K562 (cell line): ENCODE measurements around the gene ARID3C. TPM values are rescaled to one million over a fixed set of nuclear protein-coding genes. Genes with fewer than 3 reads are reported as not detected.

Experiments
- EP300 ChIP-seq: IDR thresholded peaks from 2 replicates; pipeline ENCODE4 v1.6.1; 2012; ENCODE audit warnings: low read length, improper control_type of control experiment
- ETS2 ChIP-seq: IDR thresholded peaks from 2 replicates; pipeline ENCODE4 v1.6.1; 2016; ENCODE audit warnings: borderline replicate concordance, missing genetic modification characterization, mild to moderate bottlenecking, moderate library complexity, missing compliant biosample characterization; ENCODE audit not compliant: poor library complexity, severe bottlenecking
- FOSL1 ChIP-seq: fragments of 200-800 bp; sonication (Bioruptor generic); conservative IDR thresholded peaks from 2 replicates; pipeline ENCODE4 v1.6.1; 2016; ENCODE audit warnings: missing genetic modification characterization, missing compliant biosample characterization
- FOXK2 ChIP-seq, 2 experiments: fragments of 450-650 bp; IDR thresholded peaks in 1 of 2; conservative IDR thresholded peaks in 1 of 2; 2 replicates each; pipeline ENCODE4 v1.6.1; 2016; ENCODE audit warnings: low read depth in 2 of 2, mild to moderate bottlenecking in 1 of 2
- HDGF ChIP-seq: fragments of 450-650 bp; IDR thresholded peaks from 2 replicates; pipeline ENCODE4 v1.6.1; 2016
- HNRNPLL ChIP-seq: fragments of 200-400 bp; formaldehyde crosslinking; IDR thresholded peaks from 2 replicates; pipeline ENCODE4 v1.6.1; 2017; ENCODE audit warnings: low read length, low read depth, mild to moderate bottlenecking; ENCODE audit not compliant: poor library complexity, severe bottlenecking
- HOMEZ ChIP-seq: fragments of 250-450 bp; sonication (Bioruptor Pico); IDR thresholded peaks from 2 replicates; pipeline ENCODE4 v1.4.0; 2020; ENCODE audit warnings: mild to moderate bottlenecking, moderate library complexity
- MCM2 ChIP-seq: fragments of 450-650 bp; IDR thresholded peaks from 2 replicates; pipeline ENCODE4 v1.6.1; 2017; ENCODE audit warnings: low read depth, mild to moderate bottlenecking
- MEF2D ChIP-seq: conservative IDR thresholded peaks from 2 replicates; pipeline ENCODE4 v1.6.1; 2016; ENCODE audit warnings: low read depth, missing genetic modification characterization, missing compliant biosample characterization
- NELFE ChIP-seq: IDR thresholded peaks from 2 replicates; pipeline ENCODE4 v1.6.1; 2011; ENCODE audit warnings: mild to moderate bottlenecking; ENCODE audit not compliant: insufficient read depth, insufficient read length
- NEUROD1 ChIP-seq: fragments of 150-350 bp; IDR thresholded peaks from 2 replicates; pipeline ENCODE4 v1.6.1; 2014; ENCODE audit warnings: borderline replicate concordance, low read length, low read depth; ENCODE audit not compliant: partially characterized antibody
- NR2C2 ChIP-seq, 2 experiments: fragments of 200-800 bp in 1 of 2; sonication (Bioruptor generic) in 1 of 2; sonication (generic) in 1 of 2; formaldehyde crosslinking in 1 of 2; IDR thresholded peaks; 2 replicates each; pipeline versions ENCODE4 v1.6.1 to v1.8.0; 2016 to 2022; ENCODE audit warnings: mild to moderate bottlenecking in 1 of 2, missing compliant biosample characterization in 1 of 2, missing genetic modification characterization in 1 of 2, missing genetic modification reagents in 1 of 2
- PCBP1 ChIP-seq: fragments of 200-400 bp; formaldehyde crosslinking; IDR thresholded peaks from 2 replicates; pipeline ENCODE4 v1.6.1; 2018; ENCODE audit warnings: mild to moderate bottlenecking, low read depth, low read length; ENCODE audit not compliant: poor library complexity, severe bottlenecking
- POLR3A ChIP-seq: IDR thresholded peaks from 2 replicates; pipeline ENCODE4 v1.6.1; 2011; ENCODE audit warnings: borderline replicate concordance, mild to moderate bottlenecking, moderate library complexity; ENCODE audit not compliant: insufficient read length, insufficient read depth; ENCODE audit errors: extremely low read depth
- POLR3G ChIP-seq: IDR thresholded peaks from 2 replicates; pipeline ENCODE4 v1.6.1; 2011; ENCODE audit not compliant: insufficient read length, insufficient replicate concordance; ENCODE audit errors: extremely low read depth
- RAD51 ChIP-seq: fragments of 450-650 bp; IDR thresholded peaks from 2 replicates; pipeline ENCODE4 v1.7.1; 2016; ENCODE audit warnings: low read depth, mild to moderate bottlenecking, borderline replicate concordance
- SOX6 ChIP-seq: fragments of 450-650 bp; IDR thresholded peaks from 2 replicates; pipeline ENCODE4 v1.6.1; 2014; ENCODE audit warnings: mild to moderate bottlenecking
- SP2 ChIP-seq: IDR thresholded peaks from 2 replicates; pipeline ENCODE4 v1.6.1; 2011; ENCODE audit warnings: mild to moderate bottlenecking, low read depth, low read length, moderate library complexity; ENCODE audit not compliant: poor library complexity, severe bottlenecking; ENCODE audit errors: extremely low read depth
- TCF7L2 ChIP-seq: fragments of 150-350 bp; IDR thresholded peaks from 2 replicates; pipeline ENCODE4 v1.6.1; 2016; ENCODE audit warnings: low read depth, mild to moderate bottlenecking, low read length, moderate library complexity
- TRIM24 ChIP-seq, 2 experiments: fragments of 450-650 bp; IDR thresholded peaks; 2 replicates each; pipeline ENCODE4 v1.6.1; 2016
- ZBED1 ChIP-seq: IDR thresholded peaks from 2 replicates; pipeline ENCODE4 v1.6.1; 2014
- ZHX1 ChIP-seq: fragments of 150-350 bp; conservative IDR thresholded peaks from 2 replicates; pipeline ENCODE4 v1.6.1; 2014; ENCODE audit warnings: low read length
- ZNF143 ChIP-seq: sonication (generic); formaldehyde crosslinking; IDR thresholded peaks from 2 replicates; pipeline ENCODE4 v1.9.0; 2022; ENCODE audit warnings: mild to moderate bottlenecking, missing genetic modification reagents
- polyA plus RNA-seq, 8 experiments: library from polyadenylated mRNA; depleted of rRNA in 4 of 8; stranded (reverse) in 5 of 8; unstranded in 3 of 8; fragments of >200 nt; fragmentation: Nextera tagmentation in 2 of 8; fragmentation: Illumina TruSeq in 1 of 8; extraction: Ambion mirVana in 2 of 8; extraction: Trizol in 1 of 8; gene quantifications; 2 replicates each; pipeline versions ENCODE4 v1.2.1 to v1.2.3, GENCODE V29; 2011 to 2014; ENCODE audit warnings: inconsistent platforms in 1 of 8, missing spikeins in 1 of 8
- total RNA-seq, 7 experiments: library from RNA; depleted of rRNA in 6 of 7; stranded (reverse); fragments of >200 nt in 6 of 7; fragmentation: Illumina TruSeq in 2 of 7; extraction: Trizol in 2 of 7; gene quantifications; 2 replicates each; pipeline versions ENCODE4 v1.2.1 to v1.2.3, GENCODE V29; 2011 to 2021; ENCODE audit warnings: low replicate concordance in 1 of 7

Gene ARID3C
- total and polyA plus RNA-seq, 9 of the 15 experiments (the other 6 are each of a cell fraction or from before 2014, with no cell fraction given), result not detected

GRCh38 chr9:34651876-34652601 is 23.2 kb upstream of the ARID3C start, which contains the start of gene IL11RA (continued):
- TF ChIP-seq ZNF143 (CRISPR knock-in tag), result no peak
- TF ChIP-seq MEF2D, result no peak
- peak; percentile 62; the same call in 1 of the 2 replicates for TF ChIP-seq FOSL1 (tag)
- no peak for TF ChIP-seq NELFE
- peak; percentile 52 for TF ChIP-seq SP2
- no peak for TF ChIP-seq POLR3G
- TF ChIP-seq HNRNPLL, result no peak
- TF ChIP-seq HDGF, result peak; percentile 73; the same call in 1 of the 2 replicates
- no peak for TF ChIP-seq ZBED1
- no peak for TF ChIP-seq PCBP1
- TF ChIP-seq ETS2 (tag), result no peak
- no peak for TF ChIP-seq POLR3A
- TF ChIP-seq NEUROD1, result no peak
- no peak for TF ChIP-seq TCF7L2
- no peak for TF ChIP-seq EP300
- TF ChIP-seq TRIM24 (IDR thresholded peaks at IDR 0.05), result 0 out of 4 replicates have a peak, but pooled peaks of 1 of the 2 experiments have one; percentile 19
- no peak for TF ChIP-seq HOMEZ
- no peak for TF ChIP-seq RAD51
- TF ChIP-seq SOX6, result 0 out of 2 replicates have a peak, but pooled peaks have one; percentile 23
- TF ChIP-seq FOXK2 (conservative IDR thresholded peaks at IDR 0.05 in 1 of 2, IDR thresholded peaks at IDR 0.05 in 1 of 2; ENCODE audit: low read depth in 2 of 2), result peak; percentile 23 to 34; a peak in 1 of 4 replicates
- TF ChIP-seq MCM2, result no peak
- TF ChIP-seq ZHX1, result no peak
- TF ChIP-seq NR2C2 (CRISPR knock-in tag; IDR thresholded peaks at IDR 0.05), result 0 out of 2 replicates have a peak, but pooled peaks have one; percentile 36
- TF ChIP-seq NR2C2 (tag; IDR thresholded peaks at IDR 0.05), result peak; percentile 95
